ENCODE measurements around the gene AGPS.
"Not testable (repeated sequence)": the region's sequence is repeated elsewhere in the genome, so short reads cannot be mapped to it uniquely, and the experiment has no call there.

AGPS gene

DNA sequence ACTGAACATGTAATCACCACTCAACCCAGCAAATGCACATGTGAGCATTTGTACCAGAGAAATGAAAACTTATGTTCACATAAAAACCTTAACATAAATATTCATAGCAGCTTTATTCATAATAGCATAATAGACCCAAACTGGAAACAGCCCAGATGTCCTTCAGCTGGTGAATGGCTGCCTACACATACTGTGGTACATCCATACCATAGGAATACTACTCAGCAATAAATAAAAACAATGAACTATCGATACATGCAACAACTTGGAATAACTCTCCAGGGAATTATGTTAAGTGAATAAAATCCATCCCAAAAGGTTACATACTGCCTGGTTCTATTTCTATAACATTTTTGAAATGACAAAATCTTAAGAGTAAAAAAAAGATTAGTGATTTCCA, 140.0 kb downstream of the AGPS start:
- DNase-seq = no peak

DNA sequence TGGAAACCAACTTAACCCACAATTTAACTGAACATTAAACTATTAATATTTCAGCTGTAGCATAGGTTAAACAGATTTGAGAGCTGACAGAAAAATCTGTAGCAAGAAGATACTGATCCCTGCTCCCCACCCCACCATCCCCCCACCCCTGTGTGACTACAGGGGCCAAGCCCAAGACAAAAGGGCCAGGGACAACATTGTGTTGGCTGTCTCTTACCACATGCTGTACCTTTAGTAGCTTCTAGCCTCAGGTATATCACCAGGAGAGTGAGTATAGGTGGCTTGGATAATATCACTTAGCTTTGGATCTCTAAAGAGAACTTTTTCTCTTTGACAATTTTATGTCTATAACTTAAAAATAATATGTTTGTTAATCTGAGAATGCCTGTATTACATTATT, 140.7 kb downstream of the AGPS start:
- DNase-seq = no peak

DNA sequence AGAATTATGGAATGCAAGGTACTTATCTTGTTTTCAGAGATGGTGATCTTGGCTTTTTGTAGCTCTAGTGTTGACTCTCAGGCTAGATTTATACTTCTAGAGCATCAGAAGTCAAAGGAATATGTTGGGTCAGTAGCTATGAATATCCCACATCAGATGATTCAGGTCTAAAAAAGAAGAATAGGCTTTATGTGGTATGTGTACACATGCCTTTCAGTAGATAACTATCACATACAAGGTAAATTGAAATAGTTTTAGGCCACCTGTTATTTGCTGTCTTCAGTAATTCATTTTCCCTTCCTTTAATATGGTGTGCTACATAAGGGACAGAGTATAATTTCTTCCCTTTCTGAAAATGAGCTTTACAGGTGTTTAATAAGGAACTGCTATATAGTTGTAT, 142.4 kb downstream of the AGPS start:
- DNase-seq = no peak

DNA sequence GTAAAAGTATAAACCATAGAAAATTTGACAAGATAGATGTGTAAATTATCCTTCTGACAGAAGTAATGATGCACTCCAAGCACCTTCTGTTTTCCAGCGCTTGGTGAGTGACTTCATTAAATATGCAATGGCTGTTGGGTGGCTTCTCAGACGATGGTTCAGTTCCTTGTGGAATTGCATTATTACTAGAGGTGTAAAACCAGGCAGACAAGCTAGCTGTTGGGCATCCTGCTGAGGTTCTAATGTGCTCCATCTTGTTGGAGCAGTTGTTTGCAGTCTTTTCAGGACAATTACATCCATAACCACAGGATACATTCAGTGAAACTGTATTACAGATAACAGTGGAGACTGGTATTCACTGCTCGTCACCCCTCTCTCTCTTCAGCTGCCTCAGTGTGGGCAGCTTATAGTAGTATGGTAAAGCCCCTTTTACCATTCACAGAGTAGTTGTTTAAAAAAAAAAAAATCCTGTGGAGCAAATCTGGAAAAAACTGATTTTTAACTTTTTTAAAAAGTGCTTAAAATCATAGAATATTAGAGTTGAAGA, 143.5 kb downstream of the AGPS start:
- DNase-seq = no peak

DNA sequence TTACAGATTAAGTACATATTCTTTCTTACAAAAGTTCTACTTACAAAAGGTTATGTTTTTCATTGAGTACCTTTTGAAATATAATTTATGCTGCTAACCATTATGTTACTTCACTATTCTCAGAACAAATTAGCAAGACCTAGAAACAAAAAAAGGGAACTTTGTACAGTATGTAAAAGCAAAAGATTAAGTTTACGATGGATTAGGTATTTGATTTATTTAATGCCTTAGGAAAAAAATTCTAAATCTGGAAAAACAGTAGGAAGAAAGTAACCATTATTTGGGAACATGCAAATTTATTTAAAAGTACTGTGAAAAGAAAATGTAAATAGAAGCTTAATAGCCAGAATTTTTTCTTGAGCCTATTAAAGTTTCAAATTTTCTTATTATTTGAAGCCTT, 144.6 kb downstream of the AGPS start:
- DNase-seq = no peak

DNA sequence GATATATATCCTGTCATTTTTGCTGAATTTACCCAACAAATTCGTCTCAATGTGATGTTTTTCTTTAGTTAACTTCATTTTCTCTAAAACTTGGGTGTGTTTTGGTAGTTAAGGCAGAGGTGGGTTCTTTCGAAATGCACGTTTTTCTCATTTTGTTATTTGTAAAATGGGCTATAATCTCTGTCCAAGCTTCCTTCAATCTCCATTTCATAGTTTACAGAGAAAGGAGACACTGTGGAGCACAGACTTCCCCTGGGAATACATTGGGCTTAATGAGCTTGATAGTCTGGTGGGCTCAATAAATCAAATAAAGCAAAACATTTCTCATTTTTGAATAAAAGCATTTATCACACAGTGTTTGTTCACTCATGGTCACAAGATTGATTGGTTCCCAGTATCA, 145.1 kb downstream of the AGPS start:
- DNase-seq = no peak

DNA sequence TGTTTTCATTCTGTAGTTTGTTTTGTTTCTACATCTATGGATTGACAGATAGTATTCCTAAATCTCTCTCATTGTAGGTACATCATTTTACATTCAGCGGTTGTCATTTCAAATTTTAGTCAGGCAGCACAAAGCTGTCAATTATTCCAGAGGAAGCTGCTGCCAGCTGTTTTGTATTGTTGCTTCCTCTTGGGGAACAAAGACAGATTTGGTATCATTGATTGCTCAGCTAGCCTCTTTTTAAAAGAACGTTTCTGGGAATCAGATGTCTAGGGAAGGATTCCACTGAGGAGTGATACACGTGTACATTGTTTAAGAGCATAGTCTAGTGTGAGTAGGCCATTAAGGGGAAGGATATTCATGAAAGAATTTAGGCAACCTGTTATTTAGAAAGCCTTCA, 145.8 kb downstream of the AGPS start:
- DNase-seq = no peak

DNA sequence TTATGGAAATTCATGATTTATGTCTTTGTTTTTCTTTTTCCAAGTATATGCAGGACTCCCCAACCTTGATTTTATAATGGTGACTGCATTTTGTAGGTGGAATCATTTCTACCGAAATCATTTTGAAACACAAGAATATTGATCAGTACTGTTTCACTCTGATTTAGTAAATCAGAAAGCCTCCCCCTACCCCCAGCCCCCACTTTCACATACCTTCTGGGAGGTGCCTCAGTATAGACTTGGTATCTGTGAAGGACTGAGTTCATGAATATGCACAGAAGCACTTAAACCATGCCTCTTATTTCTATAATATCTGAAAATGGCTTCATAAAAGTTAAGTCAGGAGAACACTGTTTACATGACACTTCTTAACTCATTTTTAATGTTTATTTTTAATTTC, 147.7 kb downstream of the AGPS start:
- DNase-seq = no peak

DNA sequence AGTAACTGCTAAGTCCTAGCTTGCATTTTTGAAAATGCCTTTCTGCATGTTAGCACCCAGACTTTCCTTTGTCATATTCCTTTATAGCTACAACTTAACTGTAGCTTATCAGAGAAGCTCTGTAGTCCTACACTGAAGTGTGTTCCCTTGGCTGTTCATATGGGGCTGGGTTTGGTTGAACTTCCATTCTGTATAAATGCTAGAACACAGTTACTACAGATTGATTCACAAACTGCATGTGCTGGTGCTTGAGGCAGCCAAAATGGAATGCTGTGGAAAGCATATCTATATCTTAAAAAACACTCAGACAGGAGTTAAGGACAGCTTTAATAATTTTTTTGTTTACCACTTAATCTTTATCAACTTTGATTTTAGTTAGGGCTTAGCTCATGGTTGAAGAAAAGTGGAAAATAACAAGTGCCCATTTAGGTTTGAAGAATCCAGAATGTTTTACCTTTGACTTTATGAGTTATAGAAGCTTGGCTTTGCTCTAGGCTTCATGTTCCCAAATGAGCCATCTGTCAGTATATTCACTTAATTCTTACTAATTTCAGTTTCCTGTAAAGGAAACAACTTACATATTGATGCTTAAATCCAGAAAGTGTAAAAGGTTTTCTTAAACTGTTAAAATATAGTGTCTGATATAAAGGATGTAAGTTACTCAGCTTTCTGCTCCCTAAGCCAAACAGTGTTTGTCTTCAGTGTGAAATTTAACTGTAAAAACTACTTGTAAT, 148.9 kb downstream of the AGPS start:
- no peak for DNase-seq

DNA sequence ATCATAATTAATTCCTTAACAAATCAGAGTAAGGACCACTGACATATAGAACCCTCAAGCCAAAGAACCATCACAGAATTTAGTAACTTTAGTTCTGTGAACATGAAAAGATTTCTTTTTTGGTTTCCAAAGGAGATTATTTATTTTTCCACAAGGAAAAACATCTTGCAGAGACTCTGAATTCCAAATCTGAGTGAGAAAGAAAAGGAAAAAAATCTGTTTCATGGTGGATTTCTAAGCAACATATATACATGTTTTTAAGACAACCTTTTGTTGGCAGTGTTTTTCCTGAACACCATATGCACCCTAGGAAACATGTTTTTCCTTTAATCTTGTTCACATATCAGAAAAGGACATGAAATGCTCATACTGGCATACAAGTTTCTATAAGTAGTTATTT, 149.8 kb downstream of the AGPS start:
- no peak for DNase-seq

DNA sequence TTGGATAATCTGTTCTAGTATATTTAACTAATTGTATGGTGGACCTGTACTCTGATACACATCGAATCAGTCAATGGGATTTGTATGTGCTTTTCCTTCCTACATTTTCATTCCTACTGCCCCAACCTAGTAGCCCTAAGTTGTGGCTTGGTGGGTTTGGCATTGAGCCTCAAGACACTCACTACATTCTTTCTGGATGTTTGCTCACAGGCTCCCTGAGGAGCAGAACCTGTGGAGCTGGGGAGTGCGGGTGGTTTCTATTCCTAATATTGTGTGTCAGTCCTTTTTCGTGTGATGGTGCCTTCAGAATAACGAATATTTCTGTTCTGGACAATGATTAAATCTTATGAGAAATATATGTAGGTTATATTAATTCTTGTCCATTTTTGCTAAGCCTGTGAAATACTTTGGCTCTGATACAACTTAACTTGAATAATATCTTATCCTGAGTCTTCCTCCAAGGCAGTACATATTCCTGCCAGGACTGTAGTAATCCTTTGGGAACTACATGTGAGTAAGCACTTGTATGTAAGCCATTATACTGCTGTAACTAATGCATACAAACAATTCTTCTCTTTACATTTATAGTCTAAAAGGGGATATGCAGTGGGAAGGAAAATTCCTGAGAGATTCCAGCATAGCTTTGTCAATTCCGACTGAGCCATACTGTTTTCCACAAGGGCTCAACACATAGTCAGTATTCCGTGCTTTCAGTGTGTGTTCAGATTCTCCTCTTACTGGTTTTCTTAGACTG, 150.6 kb downstream of the AGPS start:
- DNase-seq = no peak

DNA sequence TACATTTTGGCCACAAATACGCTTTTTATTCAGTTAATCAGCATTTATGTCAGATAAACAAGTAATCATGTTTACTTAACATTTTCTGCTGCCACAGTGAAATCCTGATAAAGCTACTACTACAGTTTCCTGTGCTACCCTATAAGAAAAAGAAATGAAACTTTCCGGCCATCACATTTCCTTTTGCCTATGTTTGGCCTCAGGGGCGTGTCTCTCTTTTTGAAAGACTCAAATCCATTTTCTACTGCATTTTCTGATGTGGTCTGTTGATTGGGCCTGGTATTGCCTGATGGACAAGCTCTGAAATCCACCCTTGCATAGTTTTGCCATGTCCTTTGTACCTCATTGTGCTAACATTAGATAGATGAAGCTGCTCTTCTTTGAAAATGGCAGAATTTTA, 152.6 kb downstream of the AGPS start:
- DNase-seq = no peak

DNA sequence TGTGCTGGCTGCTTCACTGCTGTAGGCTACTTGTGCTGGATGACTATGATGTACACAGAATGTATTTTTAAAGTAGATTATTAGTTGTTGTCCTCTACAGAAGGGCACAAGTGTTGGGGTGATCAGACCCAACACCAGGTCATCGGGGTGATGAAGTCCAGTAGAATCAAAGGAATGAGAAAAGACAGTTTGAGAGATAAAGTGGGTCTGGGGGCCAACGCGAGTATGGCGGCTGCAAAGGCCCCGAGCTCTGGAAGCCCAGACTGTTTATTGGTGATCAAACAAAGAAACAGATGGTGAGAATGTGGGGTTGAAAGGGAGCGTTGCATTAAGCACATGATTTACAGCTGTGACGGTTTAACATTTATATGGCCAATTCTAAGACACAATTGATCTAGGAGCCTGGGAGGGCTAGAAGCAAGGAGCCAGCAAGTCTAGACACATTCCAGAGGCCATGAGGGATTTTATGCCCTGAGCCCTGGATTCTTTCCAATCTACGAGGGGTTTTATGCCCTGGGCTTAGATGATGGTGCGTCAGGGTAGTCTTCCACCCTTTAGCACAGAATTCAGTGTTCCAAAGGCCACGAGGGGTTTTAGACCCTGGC, 153.5 kb downstream of the AGPS start:
- no peak for DNase-seq

DNA sequence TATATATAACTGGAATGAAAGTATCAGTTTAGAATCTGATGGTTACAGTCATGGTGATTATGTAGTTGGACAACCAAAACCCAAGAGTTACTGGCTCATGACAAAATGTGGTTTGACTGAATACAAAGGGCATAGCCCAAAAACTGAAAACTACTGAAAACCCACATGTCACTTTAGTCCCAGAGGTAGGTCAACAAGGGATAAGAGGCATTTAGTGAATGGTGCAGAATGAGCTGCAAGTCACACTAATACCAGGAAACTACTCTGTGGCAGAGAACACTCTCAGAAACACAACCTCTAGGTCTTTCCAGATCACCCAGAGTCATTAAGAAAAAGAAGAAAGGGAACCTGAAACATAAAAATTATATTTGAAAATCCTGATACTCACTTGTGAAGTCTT, 154.5 kb downstream of the AGPS start:
- no peak for DNase-seq

DNA sequence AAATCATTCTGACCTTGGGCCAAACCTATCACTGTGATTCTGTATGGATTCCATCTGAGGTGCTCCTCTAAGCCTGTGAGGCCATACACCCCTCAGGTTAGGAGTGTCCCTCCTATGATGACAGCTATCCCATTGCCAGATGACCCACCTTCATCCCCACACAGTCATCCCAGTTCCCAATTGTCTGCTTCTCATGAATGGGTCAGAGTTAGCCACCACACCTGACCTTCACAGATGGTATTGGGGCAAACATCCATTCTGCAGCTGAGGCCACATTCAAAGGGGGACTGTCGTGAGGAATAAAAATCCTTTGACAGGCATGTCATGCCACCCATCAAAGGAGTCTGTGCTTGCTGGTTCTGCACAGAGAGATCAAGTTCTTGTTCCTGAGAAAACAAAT, 155.2 kb downstream of the AGPS start:
- DNase-seq = no peak

DNA sequence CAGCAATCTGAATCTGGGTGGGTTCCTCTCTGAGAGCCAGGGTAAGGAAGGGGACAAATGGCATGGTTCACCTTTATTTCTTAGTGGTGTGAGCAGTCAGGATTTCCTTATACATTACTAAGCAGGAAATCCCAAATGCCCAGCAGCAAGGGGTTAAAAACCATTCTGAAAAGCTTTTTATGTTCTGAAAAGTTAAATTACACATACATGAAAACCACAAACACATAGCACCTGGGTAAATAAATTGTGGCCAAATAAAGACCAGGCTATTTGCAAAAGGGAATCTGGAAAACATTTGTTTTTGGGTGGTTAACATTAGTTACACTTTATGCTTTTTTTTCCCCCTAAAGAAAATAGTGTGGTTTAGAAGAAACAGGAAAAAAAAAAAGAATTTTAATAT, 156.1 kb downstream of the AGPS start:
- DNase-seq = no peak

DNA sequence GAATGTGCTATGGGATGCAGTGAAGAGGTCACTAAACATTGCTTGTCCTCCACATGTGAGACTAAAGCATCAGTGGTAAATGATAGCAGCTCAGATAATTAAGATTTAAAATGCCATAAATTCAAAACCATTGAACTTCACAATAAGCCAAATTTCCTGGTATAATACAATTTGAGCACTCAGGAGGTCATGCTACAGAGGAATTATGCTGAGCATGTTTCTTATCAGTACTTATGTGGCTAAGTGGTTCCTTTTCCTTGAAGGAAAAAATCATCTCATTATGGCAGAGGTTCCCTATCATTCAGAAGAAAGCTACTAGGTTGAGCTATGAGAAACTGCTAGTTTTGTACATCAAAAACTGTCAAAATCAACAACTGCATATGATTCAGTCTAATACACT, 156.6 kb downstream of the AGPS start:
- DNase-seq = no peak

DNA sequence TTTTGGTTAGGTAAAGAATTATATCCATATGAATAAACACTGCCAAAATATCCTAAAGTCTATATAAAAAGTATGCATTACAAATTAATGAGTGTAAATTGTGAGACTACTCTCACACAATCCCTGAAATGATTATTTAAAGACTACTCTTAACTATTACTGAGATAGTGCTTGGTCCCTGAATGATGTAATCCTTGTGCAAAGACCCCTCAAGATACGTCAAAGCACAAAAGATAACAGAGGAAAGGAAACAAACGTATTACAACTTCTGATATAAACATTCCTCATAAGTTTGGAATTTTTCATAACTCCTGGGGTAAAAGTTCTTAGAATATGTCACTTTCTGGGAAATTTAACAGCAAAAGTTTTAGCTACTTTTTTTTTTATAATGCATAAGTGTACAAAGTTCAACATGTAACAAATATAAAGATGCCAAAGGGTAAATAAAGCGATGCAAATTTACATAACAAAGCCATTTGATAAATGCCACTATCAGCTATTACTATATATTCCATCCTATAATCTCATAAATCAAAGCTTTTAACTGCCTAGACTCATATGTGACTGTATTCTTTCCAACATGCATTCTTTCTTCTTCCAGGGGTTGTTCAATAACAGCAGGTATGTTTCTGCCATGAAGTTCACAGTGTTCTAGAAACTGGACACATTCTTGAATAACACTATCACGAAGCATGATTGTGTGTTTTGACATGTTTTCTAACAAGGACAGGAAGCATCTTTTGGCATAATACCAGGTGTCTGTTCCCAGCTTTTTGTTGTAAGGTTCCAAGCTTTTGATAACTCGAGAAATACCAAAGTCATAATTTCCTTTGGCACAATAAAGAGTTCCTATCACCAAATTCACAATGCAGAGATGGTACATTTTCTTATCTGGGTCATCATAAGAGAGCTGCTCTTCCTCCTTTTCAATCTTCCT, 158.0 kb downstream of the AGPS start:
- DNase-seq = no peak

DNA sequence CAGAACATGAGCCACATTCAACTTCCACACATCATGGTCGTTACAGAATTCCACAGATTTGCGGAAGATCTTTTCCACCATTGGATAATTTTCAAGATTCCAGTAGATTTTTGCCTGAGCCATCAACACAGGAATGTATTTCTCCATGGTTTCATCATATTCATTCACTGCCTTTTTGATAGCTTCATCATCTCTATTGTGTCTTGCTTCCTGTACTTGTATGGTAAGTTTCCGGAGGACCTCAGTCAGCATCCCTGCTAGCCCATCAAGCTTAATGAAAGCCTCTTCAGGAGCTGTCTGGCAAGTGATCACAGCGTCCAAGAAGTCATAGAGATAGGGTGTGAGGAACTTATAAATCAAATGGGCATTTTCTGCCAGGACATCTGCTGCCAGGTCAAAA, 158.8 kb downstream of the AGPS start:
- not testable (repeated sequence) for DNase-seq

DNA sequence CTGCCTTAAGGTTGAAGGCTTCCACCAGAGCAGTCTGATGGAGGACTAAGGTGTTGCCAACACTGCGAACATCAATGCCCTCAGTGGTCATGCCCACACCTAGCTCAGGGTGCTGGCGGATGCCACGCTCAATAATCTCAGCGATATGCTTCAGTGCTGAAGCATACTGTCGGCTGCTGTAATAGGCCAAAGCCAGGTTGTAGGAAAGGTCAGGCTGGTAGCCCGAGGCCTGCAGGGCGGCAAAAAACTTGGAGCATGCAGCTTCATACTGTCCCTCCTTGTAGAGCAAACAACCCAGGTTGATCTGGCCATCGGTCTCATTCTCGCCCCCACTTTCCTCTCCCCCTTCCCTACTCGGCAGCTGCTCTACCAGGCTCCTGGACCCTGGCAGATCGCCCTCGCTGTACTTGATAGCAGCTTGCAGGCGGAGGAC, 159.4 kb downstream of the AGPS start:
- peak in 1 of 3 donors; percentile 4 for DNase-seq

DNA sequence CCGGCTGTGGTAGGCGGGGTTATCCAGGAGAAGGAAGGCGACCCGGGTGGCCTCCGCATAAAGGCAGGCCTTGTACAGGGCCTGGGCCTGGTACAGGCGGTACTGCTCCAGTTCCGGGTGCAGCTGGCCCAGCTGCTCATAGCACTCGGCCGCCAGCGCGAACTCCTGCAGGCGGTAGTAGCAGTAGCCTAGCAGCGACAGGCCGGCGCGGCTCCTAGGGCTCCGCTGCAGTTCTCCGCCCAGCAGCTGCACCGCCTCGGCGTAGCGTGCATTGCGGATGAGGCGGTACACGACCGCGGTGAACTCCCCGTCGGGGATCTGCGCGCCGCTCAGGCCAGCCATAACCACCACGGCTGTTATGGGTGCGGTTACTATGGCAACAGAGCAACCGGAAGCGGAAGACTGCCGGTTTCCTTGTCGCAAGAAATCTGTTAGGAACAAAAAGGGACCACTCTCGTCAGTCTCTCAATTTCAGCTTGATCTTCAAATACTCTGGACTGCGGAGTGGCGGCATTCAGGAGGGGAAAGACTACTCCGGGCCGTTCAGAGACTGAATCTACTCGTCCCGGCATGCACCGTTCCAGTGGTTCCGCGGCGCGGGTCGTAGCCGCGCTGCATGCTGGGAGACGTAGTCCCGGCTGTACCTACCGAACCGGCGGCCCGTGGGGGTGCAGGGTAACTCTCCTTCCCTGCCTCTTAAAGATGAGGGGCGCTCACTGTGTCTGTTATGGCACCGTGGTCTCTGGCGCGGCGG, 160.0 kb downstream of the AGPS start:
- peak; percentile 90 to 94 (median 92) for DNase-seq

Data from suppressor macrophage treated with lipopolysaccharide for 1 hour (primary cell).